ENCODE data around the gene STARD10. TPM values are rescaled to one million over a fixed set of nuclear protein-coding genes. Genes with fewer than 3 reads are reported as not detected.

STARD10 gene
- total and polyA plus RNA-seq, 9 of the 15 experiments (the other 6 are each of a cell fraction or from before 2014, with no cell fraction given), result 0.15 to 52.9 (median 32.3) TPM

- Histone ChIP-seq H3K79me2 (ENCODE audit: control insufficient read depth, insufficient read depth, low read length) (peaks cover 93% of the 10 kb centered on the region), H3K9me3 (replicated peaks; ENCODE audit: control insufficient read depth, insufficient read depth, low read depth, low read length) (no peaks in the 10 kb centered on the region), H3K4me3 (no peak overlapping the region), H4K20me1 (replicated peaks; ENCODE audit: control insufficient read depth, insufficient read depth, low read length) (peaks cover 9% of the 10 kb centered on the region), H3K27ac (ENCODE audit: extremely low read depth, low read depth, low read length) (peak overlapping the region; percentile 65), H3K4me1 (replicated peaks in 1 of 2; ENCODE audit: control insufficient read depth in 2 of 2, insufficient read depth in 2 of 2, low read length in 2 of 2) (peaks cover 84 to 94% of the 10 kb centered on the region in 2 experiments), H3K9ac (ENCODE audit: insufficient read depth in 1 of 2, low read depth in 2 of 2, low read length in 2 of 2) (peak overlapping the region in 1 of 2 experiments; percentile 83; a peak in 2 of 4 replicates), H3K4me2 (ENCODE audit: insufficient read depth, low read length) (peak overlapping the region; percentile 27; the same call in 1 of the 2 replicates), H3K9me1 (ENCODE audit: control insufficient read depth, insufficient read depth, low read length) (peaks cover 18% of the 10 kb centered on the region), H3K27me3 (ENCODE audit: control insufficient read depth in 2 of 2, insufficient read depth in 2 of 2, low read length in 2 of 2) (no peaks in the 10 kb centered on the region), H3K36me3 (ENCODE audit: control insufficient read depth, insufficient read depth, low read length) (peaks cover 28% of the 10 kb centered on the region; the same call in 2 of the 3 replicates), H2AFZ (ENCODE audit: low read depth, low read length) (no peak overlapping the region)
- DNase-seq (ENCODE audit: extremely low read depth in 1 of 4, low spot score in 3 of 4), result peak in 3 of 4 experiments; percentile 25 to 48 (median 38)
- WGBS (ENCODE audit: insufficient coverage, low coverage, missing lambda C conversion rate), result 42% methylated on average over 7 of the region's 7 CpGs
- CTCF ChIA-PET (ENCODE audit: low intra/inter-chr PET ratio), result interaction anchor here (0.7 kb wide), 1 partner anchor 51 kb away, joined by 3 read pairs; no protein-coding TSS in a partner anchor
- in situ Hi-C loops (cut with MboI), result no loop called here
- no TSS peak for BruUV-seq (replicated peaks)
- ATAC-seq, result peak; percentile 8; the same call in 2 of the 3 replicates
- intact Hi-C loops (cut with micrococcal nuclease), result loop anchor here (5.0 kb wide), 1 partner anchor 35 kb away; no protein-coding TSS in a partner anchor
- FAIRE-seq, result peak; percentile 62
- POLR2A ChIA-PET, result interaction anchor here (0.8 kb wide), 1 partner anchor 41 kb away, joined by 3 read pairs; no protein-coding TSS in a partner anchor
- TF ChIP-seq SMARCA5 (IDR thresholded peaks at IDR 0.05) (peak; percentile 15; the same call in 1 of the 2 replicates), SMARCE1 (IDR thresholded peaks at IDR 0.05) (0 out of 2 replicates have a peak, but pooled peaks have one; percentile 9), MTA2 (IDR thresholded peaks at IDR 0.05; ENCODE audit: low read depth) (no peak), ZNF436 (CRISPR knock-in tag; IDR thresholded peaks at IDR 0.05) (no peak), SRSF1 (IDR thresholded peaks at IDR 0.05; ENCODE audit: low read depth, low read length) (no peak), MAX (CRISPR knock-in tag; IDR thresholded peaks at IDR 0.05) (peak; percentile 5; the same call in 1 of the 2 replicates), SMAD1 (IDR thresholded peaks at IDR 0.05; ENCODE audit: low read depth, low read length, partially characterized antibody) (peak; percentile 17), RCOR1 (IDR thresholded peaks at IDR 0.05; ENCODE audit: borderline replicate concordance in 1 of 2, low read depth in 2 of 2, low read length in 2 of 2) (peak in 1 of 2 experiments; percentile 12; a peak in 1 of 4 replicates), NUFIP1 (IDR thresholded peaks at IDR 0.05; ENCODE audit: partially characterized antibody) (no peak), ZBTB2 (IDR thresholded peaks at IDR 0.05) (no peak), ZFX (CRISPR knock-in tag; IDR thresholded peaks at IDR 0.05) (0 out of 2 replicates have a peak, but pooled peaks have one; percentile 12), L3MBTL2 (IDR thresholded peaks at IDR 0.05) (peak; percentile 9; the same call in 1 of the 2 replicates), ZNF280B (CRISPR knock-in tag; IDR thresholded peaks at IDR 0.05) (no peak), MNT (conservative IDR thresholded peaks at IDR 0.05) (peak in 1 of 2 experiments; percentile 40; a peak in 1 of 4 replicates)
Observed at GRCh38 chr11:72741849-72742512, 51.9 kb downstream of the STARD10 start.

Data from K562 (cell line).